ENCODE measurements around the gene ARHGEF35.
"Not testable (repeated sequence)": the region's sequence is repeated elsewhere in the genome, so short reads cannot be mapped to it uniquely, and the experiment has no call there.

GRCh38 chr7:144179165-144179479 is 16.5 kb downstream of the ARHGEF35 start:
- not testable (repeated sequence) for TF ChIP-seq EZH2 (optimal IDR thresholded peaks at IDR 0.05; ENCODE audit: low read depth, low read length); CTCF (IDR thresholded peaks at IDR 0.05; ENCODE audit: low read length)
